ENCODE measurements around the gene ALAD.

DNA sequence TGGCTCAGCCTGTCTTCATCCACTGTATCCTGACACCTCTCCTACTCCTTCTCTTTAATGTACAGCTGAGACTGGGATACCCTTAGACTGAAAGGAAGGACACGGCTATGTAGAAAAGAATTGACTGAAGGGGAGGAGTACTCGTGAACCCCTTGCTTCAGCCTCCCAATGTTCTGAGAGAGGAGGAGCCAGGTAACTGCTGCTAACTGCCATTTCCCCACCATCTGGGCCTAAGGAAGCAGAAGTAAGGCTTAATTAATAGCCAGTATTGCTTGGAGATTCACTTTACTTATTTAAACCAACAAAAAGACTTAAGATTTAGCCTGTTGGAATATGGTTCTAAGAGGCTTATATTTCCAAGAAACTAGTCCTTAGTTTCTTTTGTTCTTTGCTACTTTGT lies 43.7 kb upstream of the ALAD start:
- TF ChIP-seq POLR2AphosphoS5 (IDR thresholded peaks at IDR 0.05; ENCODE audit: low read depth, low read length) (no peak), POLR2A (IDR thresholded peaks at IDR 0.05; ENCODE audit: low read depth, low read length) (no peak)
